Stimulated activated naive CD8-positive, alpha-beta T cell treated with anti-CD3 and anti-CD28 coated beads, Interleukin-15, Interleukin-2, amounts not matched to agents 100 ng/mL and 50 ng/mL, for 24 hours (primary cell): Measurements from ENCODE around the gene AMZ1.
"Not testable (repeated sequence)": the region's sequence is repeated elsewhere in the genome, so short reads cannot be mapped to it uniquely, and the experiment has no call there.

Experiments
- H3K27ac Mint-ChIP-seq: one replicate; pipeline ENCODE4 v1.8.0; 2021; ENCODE audit warnings: mild to moderate bottlenecking, mixed read lengths
- H3K27me3 Mint-ChIP-seq: one replicate; pipeline ENCODE4 v1.8.0; 2021; ENCODE audit warnings: mixed read lengths
- H3K36me3 Mint-ChIP-seq: one replicate; pipeline ENCODE4 v1.8.0; 2021; ENCODE audit warnings: low read depth, mixed read lengths
- H3K4me1 Mint-ChIP-seq: one replicate; pipeline ENCODE4 v1.8.0; 2021; ENCODE audit warnings: low read depth, mixed read lengths
- H3K4me3 Mint-ChIP-seq: one replicate; pipeline ENCODE4 v1.8.0; 2021; ENCODE audit warnings: mild to moderate bottlenecking, mixed read lengths
- H3K9me3 Mint-ChIP-seq: one replicate; pipeline ENCODE4 v1.8.0; 2021; ENCODE audit warnings: mixed read lengths

The AMZ1 gene

GRCh38 chr7:2715341-2716231 is 27.6 kb downstream of the AMZ1 start:
- Mint-ChIP-seq H3K4me1 (peaks cover 70% of the 10 kb centered on the region), H3K27me3 (peaks cover 29% of the 10 kb centered on the region), H3K27ac (peak overlapping the region; percentile 75), H3K9me3 (no peaks in the 10 kb centered on the region), H3K36me3 (peaks cover 13% of the 10 kb centered on the region), H3K4me3 (peak overlapping the region; percentile 53)

DNA sequence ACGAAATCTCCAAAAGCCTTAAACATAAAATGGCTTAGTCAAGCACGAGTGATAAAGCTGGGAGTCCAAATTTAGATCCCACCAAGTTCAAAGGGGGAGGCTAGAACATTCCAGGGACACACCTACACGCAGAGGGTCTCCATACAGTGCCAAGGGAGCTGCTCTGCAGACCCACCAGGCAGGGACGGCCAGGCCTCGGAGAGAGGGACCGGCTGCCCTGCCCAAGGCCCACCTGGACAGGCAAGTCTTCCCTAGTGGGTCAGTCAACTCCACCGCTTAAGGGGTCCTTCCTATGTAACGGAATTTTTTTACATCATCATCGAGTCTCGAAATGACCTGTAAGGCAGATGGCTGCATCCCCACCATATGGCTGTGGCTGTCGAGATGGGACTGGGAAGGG is 28.5 kb downstream of the AMZ1 start:
- H3K4me1 Mint-ChIP-seq = peaks cover 68% of the 10 kb centered on the region
- peak overlapping the region; percentile 58 for H3K27ac Mint-ChIP-seq
- peaks cover 17% of the 10 kb centered on the region for H3K36me3 Mint-ChIP-seq
- no peaks in the 10 kb centered on the region for H3K9me3 Mint-ChIP-seq
- peak overlapping the region; percentile 10 for H3K4me3 Mint-ChIP-seq
- H3K27me3 Mint-ChIP-seq = peaks cover 23% of the 10 kb centered on the region

- no peaks in the 10 kb centered on the region for H3K9me3 Mint-ChIP-seq
- H3K36me3 Mint-ChIP-seq = peaks cover 17% of the 10 kb centered on the region
- H3K27me3 Mint-ChIP-seq = peaks cover 23% of the 10 kb centered on the region
- no peak overlapping the region for H3K4me3 Mint-ChIP-seq
- H3K4me1 Mint-ChIP-seq = peaks cover 68% of the 10 kb centered on the region
- peak overlapping the region; percentile 58 for H3K27ac Mint-ChIP-seq
These were observed 28.9 kb downstream of the AMZ1 start for GRCh38 chr7:2716906-2717292.

GRCh38 chr7:2717293-2718261 is 29.6 kb downstream of the AMZ1 start:
- Mint-ChIP-seq H3K4me1 (peaks cover 68% of the 10 kb centered on the region), H3K36me3 (peaks cover 17% of the 10 kb centered on the region), H3K4me3 (no peak overlapping the region), H3K9me3 (no peaks in the 10 kb centered on the region), H3K27me3 (peaks cover 23% of the 10 kb centered on the region), H3K27ac (no peak overlapping the region)

- H3K36me3 Mint-ChIP-seq = peaks cover 17% of the 10 kb centered on the region
- peaks cover 71% of the 10 kb centered on the region for H3K4me1 Mint-ChIP-seq
- H3K27me3 Mint-ChIP-seq = peaks cover 23% of the 10 kb centered on the region
- H3K27ac Mint-ChIP-seq = peak overlapping the region; percentile 36
- H3K9me3 Mint-ChIP-seq = no peaks in the 10 kb centered on the region
- H3K4me3 Mint-ChIP-seq = no peak overlapping the region
These were observed 30.4 kb downstream of the AMZ1 start for GRCh38 chr7:2718296-2718965.

GRCh38 chr7:2719007-2719406 is 31.0 kb downstream of the AMZ1 start:
- no peak overlapping the region for H3K27ac Mint-ChIP-seq
- no peaks in the 10 kb centered on the region for H3K9me3 Mint-ChIP-seq
- H3K27me3 Mint-ChIP-seq = peaks cover 17% of the 10 kb centered on the region
- no peak overlapping the region for H3K4me3 Mint-ChIP-seq
- H3K4me1 Mint-ChIP-seq = peaks cover 71% of the 10 kb centered on the region
- peaks cover 17% of the 10 kb centered on the region for H3K36me3 Mint-ChIP-seq

- Mint-ChIP-seq H3K4me3 (no peak overlapping the region), H3K36me3 (peaks cover 11% of the 10 kb centered on the region), H3K4me1 (peaks cover 62% of the 10 kb centered on the region), H3K27me3 (peaks cover 7% of the 10 kb centered on the region), H3K27ac (no peak overlapping the region), H3K9me3 (no peaks in the 10 kb centered on the region)
These were observed 32.0 kb downstream of the AMZ1 start for GRCh38 chr7:2720024-2720423.

DNA sequence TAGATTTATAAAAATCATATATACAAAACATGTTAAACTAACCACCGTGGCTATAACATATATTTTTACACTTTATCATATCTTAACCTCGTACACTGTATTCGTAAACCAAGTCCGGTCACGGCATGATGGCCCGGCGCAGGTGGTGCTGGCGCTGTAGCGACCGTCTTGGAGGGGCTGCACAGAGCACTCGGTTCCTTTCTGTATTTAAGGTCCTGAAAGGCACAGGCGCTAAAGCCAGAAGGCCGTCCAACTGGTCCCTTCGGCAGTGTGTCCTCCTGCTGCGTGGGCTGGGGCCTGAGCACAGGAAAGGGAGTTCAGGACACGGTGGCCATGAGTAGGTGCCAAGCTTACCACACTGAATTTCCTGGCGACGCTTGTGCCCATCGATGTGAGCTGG is 33.8 kb downstream of the AMZ1 start:
- H3K4me3 Mint-ChIP-seq = no peak overlapping the region
- H3K27ac Mint-ChIP-seq = no peak overlapping the region
- H3K27me3 Mint-ChIP-seq = peaks cover under 1% of the 10 kb centered on the region
- no peaks in the 10 kb centered on the region for H3K9me3 Mint-ChIP-seq
- peaks cover 44% of the 10 kb centered on the region for H3K4me1 Mint-ChIP-seq
- peaks cover 7% of the 10 kb centered on the region for H3K36me3 Mint-ChIP-seq

- Mint-ChIP-seq H3K9me3 (no peaks in the 10 kb centered on the region), H3K27ac (no peak overlapping the region), H3K27me3 (no peaks in the 10 kb centered on the region), H3K36me3 (peaks cover 5% of the 10 kb centered on the region), H3K4me3 (no peak overlapping the region), H3K4me1 (peaks cover 36% of the 10 kb centered on the region)
These were observed 34.6 kb downstream of the AMZ1 start for GRCh38 chr7:2722591-2722990.

GRCh38 chr7:2723138-2723850 is 35.3 kb downstream of the AMZ1 start:
- Mint-ChIP-seq H3K27me3 (no peaks in the 10 kb centered on the region), H3K27ac (no peak overlapping the region), H3K4me1 (peaks cover 29% of the 10 kb centered on the region), H3K4me3 (no peak overlapping the region), H3K36me3 (peaks cover 4% of the 10 kb centered on the region), H3K9me3 (no peaks in the 10 kb centered on the region)

- not testable (repeated sequence) for H3K36me3 Mint-ChIP-seq, H3K27ac Mint-ChIP-seq, H3K9me3 Mint-ChIP-seq, H3K4me3 Mint-ChIP-seq, H3K27me3 Mint-ChIP-seq
- peaks cover 22% of the 10 kb centered on the region for H3K4me1 Mint-ChIP-seq
These were observed 36.0 kb downstream of the AMZ1 start for GRCh38 chr7:2724036-2724435.

DNA sequence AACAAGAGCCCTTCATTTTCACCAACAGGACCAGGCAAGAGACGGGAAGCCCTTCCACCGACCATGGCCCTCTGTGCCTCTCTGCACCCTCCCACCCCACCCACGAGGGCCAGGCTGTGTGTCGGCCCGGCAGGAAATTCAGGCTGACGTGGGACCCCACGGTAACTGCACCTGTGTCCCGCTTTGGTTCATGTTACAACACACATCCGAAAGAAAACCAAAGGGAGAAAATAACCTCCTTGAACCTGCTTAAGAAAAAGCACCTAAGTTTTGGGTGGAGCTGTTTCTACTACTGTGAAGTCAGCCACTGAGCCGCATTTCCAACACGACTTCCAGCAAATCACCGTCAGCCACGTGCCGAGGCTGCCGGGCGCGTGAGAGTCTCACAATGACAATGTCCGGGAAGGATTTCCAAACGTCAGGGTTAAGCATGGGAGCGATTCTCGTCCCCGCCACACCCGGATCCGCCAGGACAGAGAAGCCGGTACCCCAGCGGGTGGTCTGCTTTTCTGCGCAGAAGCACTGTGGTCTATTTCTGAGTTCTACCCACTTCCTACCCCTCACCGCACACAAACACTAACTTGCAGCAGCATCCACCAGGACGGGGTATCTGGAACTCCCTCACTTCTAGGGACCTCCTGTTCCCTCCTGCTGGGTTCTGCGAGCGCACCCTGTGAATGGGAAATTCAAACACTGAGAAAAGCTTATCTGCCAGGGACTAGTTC is 36.6 kb downstream of the AMZ1 start:
- Mint-ChIP-seq H3K4me3 (no peak overlapping the region), H3K36me3 (peaks cover 4% of the 10 kb centered on the region)

GRCh38 chr7:2725178-2726105 is 37.4 kb downstream of the AMZ1 start:
- Mint-ChIP-seq H3K4me3 (no peak overlapping the region), H3K9me3 (no peaks in the 10 kb centered on the region), H3K27ac (no peak overlapping the region), H3K27me3 (no peaks in the 10 kb centered on the region), H3K4me1 (peaks cover 10% of the 10 kb centered on the region), H3K36me3 (peaks cover 11% of the 10 kb centered on the region)

More for the DNA sequence above, 36.6 kb downstream of the AMZ1 start:
- peaks cover 18% of the 10 kb centered on the region for H3K4me1 Mint-ChIP-seq
- no peaks in the 10 kb centered on the region for H3K27me3 Mint-ChIP-seq
- no peak overlapping the region for H3K27ac Mint-ChIP-seq
- H3K9me3 Mint-ChIP-seq = no peaks in the 10 kb centered on the region
